ENCODE measurements around the gene PWWP2B. TPM values are rescaled to one million over a fixed set of nuclear protein-coding genes. Genes with fewer than 3 reads are reported as not detected.

The PWWP2B gene
- total RNA-seq, 1 experiment from 2014 or later = 12.2 TPM

DNA sequence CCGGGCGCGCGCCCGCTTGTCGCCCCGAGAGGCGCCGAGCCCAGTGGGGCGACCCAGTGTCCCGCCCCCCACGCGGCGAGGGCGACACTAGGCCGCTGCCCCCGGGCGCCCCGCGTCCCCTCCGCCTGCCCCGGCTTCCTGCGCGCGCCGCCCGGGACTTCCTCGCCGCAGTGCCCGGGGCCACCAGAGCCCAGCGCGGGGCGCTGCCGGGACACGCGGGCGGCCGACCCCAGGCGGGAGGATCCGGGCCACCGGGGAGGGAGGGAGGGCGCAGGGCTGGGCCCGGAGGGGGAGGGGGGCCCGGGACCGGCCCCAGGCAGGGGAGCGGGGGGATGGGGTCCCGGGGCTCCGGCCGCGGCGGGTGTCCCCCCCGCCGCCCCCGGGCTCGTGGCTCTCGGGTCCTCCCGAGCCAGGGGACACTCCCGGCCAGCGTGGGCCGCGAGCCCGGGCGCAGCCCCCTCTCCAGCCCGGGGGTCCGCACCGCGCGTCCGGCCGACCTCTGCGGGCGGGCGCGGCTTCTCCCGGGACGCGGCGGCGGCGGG lies 435 bp upstream of the PWWP2B start:
- Mint-ChIP-seq H3K27me3 (ENCODE audit: low read depth) (peaks cover 4% of the 10 kb centered on the region; the same call in 1 of the 2 replicates), H3K9me3 (peaks cover 10% of the 10 kb centered on the region), H3K27ac (no peak overlapping the region), H3K4me1 (peaks cover 17% of the 10 kb centered on the region), H3K4me3 (no peak overlapping the region), H3K36me3 (no peaks in the 10 kb centered on the region)
- ChIA-PET CTCF (interaction anchor here (1.6 to 2.4 kb wide), 2 partner anchors 36 to 122 kb away, joined by 5 to 9 read pairs; no protein-coding TSS in a partner anchor), POLR2A (interaction anchor here (1.5 kb wide), 2 partner anchors 22 to 55 kb away, joined by 4 to 5 read pairs; no protein-coding TSS in a partner anchor)
- DNase-seq (ENCODE audit: low spot score) (no peak), ATAC-seq (peak; percentile 35)
- TF ChIP-seq ZNF423 (CRISPR knock-in tag; IDR thresholded peaks at IDR 0.05) (no peak), ZSCAN18 (CRISPR knock-in tag; IDR thresholded peaks at IDR 0.05) (no peak), ATF1 (CRISPR knock-in tag; IDR thresholded peaks at IDR 0.05) (no peak), EMX1 (CRISPR knock-in tag; IDR thresholded peaks at IDR 0.05) (no peak), PRRX2 (CRISPR knock-in tag; IDR thresholded peaks at IDR 0.05) (no peak), CREB1 (CRISPR knock-in tag; IDR thresholded peaks at IDR 0.05) (no peak)
- TF ChIP-seq, protein P1, sequence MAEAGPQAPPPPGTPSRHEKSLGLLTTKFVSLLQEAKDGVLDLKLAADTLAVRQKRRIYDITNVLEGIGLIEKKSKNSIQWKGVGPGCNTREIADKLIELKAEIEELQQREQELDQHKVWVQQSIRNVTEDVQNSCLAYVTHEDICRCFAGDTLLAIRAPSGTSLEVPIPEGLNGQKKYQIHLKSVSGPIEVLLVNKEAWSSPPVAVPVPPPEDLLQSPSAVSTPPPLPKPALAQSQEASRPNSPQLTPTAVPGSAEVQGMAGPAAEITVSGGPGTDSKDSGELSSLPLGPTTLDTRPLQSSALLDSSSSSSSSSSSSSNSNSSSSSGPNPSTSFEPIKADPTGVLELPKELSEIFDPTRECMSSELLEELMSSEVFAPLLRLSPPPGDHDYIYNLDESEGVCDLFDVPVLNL (CRISPR knock-in tag; IDR thresholded peaks at IDR 0.05; ENCODE audit: borderline replicate concordance, low read depth) = no peak

DNA sequence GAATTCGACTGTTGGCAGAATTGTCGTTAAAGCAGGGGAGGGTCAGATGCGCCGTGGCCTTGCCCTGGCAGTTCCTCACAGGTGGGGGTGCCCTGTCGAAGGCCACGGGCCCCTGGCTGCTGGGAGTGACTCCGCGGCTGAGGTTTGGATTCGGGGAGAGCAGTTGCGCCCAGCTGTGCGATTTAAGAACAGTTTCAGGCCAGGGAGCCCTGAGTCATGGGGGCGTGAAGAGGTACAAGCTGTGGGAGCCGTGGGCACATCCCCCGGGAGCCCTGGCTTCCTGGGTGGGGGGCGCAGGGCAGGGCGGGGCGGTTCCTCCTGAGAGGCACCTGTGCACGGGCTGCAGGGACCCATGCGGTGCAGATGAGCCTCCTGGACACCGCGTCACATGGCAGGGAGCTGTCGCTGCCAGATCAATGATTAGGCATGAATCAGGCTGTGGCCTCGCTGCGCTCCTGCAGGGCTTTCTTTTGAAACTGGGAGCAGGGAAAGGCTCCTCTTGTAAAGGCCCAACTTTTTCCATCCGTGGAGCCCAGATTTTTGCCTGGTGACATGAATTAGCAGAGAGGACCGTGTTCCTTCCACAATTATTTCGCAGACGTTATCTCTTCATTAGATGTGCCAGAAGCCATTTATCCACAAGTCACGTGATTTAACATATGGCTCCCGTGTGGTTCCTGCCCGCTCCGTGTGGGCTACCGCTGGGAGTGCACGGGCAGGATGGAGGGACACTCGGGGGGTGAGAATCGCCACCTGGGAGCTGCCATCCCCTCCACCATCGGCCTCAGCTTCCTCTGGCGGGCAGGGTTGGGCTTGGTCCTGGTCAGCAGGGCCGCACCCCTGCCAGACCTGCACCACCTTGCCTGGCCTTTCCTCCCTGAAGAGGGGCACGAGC lies 918 bp downstream of the PWWP2B start:
- ChIA-PET CTCF (interaction anchor here (0.7 to 2.4 kb wide), 5 partner anchors 10 to 120 kb away, joined by 3 to 9 read pairs (median 5); no protein-coding TSS in a partner anchor), POLR2A (interaction anchor here (1.1 to 1.5 kb wide), 3 partner anchors 12 to 54 kb away, joined by 4 to 5 read pairs (median 5); no protein-coding TSS in a partner anchor)
- H3K4me3 Mint-ChIP-seq = peak overlapping the region; percentile 74
- TF ChIP-seq ZNF423 (CRISPR knock-in tag; IDR thresholded peaks at IDR 0.05) = 0 out of 2 replicates have a peak, but pooled peaks have one; percentile 43
- TF ChIP-seq, protein P2, sequence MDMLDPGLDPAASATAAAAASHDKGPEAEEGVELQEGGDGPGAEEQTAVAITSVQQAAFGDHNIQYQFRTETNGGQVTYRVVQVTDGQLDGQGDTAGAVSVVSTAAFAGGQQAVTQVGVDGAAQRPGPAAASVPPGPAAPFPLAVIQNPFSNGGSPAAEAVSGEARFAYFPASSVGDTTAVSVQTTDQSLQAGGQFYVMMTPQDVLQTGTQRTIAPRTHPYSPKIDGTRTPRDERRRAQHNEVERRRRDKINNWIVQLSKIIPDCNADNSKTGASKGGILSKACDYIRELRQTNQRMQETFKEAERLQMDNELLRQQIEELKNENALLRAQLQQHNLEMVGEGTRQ (CRISPR knock-in tag; IDR thresholded peaks at IDR 0.05) = 0 out of 2 replicates have a peak, but pooled peaks have one; percentile 7
- TF ChIP-seq JUN (CRISPR knock-in tag; IDR thresholded peaks at IDR 0.05) = no peak
- TF ChIP-seq NR3C1 (CRISPR knock-in tag; conservative IDR thresholded peaks at IDR 0.05; ENCODE audit: low read depth) = no peak
- no peak for TF ChIP-seq MYBL2 (CRISPR knock-in tag; IDR thresholded peaks at IDR 0.05)
- peak; percentile 34; the same call in 1 of the 2 replicates for TF ChIP-seq USF1 (CRISPR knock-in tag; IDR thresholded peaks at IDR 0.05)
- TF ChIP-seq ZSCAN18 (CRISPR knock-in tag; IDR thresholded peaks at IDR 0.05) = no peak
- no peaks in the 10 kb centered on the region for H3K36me3 Mint-ChIP-seq
- ATAC-seq = no peak
- peaks cover 17% of the 10 kb centered on the region for H3K4me1 Mint-ChIP-seq
- peaks cover 4% of the 10 kb centered on the region; the same call in 1 of the 2 replicates for H3K27me3 Mint-ChIP-seq (ENCODE audit: low read depth)
- DNase-seq (ENCODE audit: low spot score) = no peak
- peak overlapping the region; percentile 76 for H3K27ac Mint-ChIP-seq
- H3K9me3 Mint-ChIP-seq = no peaks in the 10 kb centered on the region

DNA sequence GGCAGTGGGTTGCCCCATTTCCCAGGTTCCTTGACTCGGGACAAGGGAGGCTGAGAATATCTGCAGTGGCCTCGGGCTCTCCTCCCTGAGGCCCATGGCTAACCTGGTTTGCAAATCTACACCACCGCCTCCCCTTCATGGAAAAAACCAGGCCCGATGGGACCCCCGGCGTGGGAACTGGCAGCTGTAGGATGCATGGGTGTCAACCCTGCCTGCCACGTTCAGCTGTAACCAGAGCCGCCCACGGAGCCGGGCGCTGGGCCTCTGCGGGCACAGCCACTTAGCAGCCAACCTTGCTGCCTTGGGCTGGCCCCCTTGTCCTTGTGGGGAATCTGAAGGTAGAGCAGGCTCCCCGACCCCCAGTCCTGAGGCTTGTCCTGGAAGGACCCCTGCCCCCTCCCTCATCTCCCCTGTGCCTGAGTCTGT lies 1.6 kb downstream of the PWWP2B start:
- H3K4me3 Mint-ChIP-seq = peak overlapping the region; percentile 18; the same call in 1 of the 2 replicates
- ChIA-PET POLR2A (interaction anchor here (1.1 kb wide), 1 partner anchor 11 kb away, joined by 5 read pairs; no protein-coding TSS in a partner anchor), CTCF (interaction anchor here (0.7 to 2.4 kb wide), 3 partner anchors 11 to 38 kb away, joined by 3 to 9 read pairs (median 6); no protein-coding TSS in a partner anchor)
- no peak overlapping the region for H3K27ac Mint-ChIP-seq
- no peaks in the 10 kb centered on the region for H3K9me3 Mint-ChIP-seq
- H3K27me3 Mint-ChIP-seq (ENCODE audit: low read depth) = peaks cover 4% of the 10 kb centered on the region; the same call in 1 of the 2 replicates
- H3K36me3 Mint-ChIP-seq = no peaks in the 10 kb centered on the region
- TF ChIP-seq ZNF121 (CRISPR knock-in tag; IDR thresholded peaks at IDR 0.05) (no peak), ESRRA (CRISPR knock-in tag; IDR thresholded peaks at IDR 0.05; ENCODE audit: borderline replicate concordance) (no peak), ETV6 (CRISPR knock-in tag; IDR thresholded peaks at IDR 0.05) (no peak)
- peaks cover 20% of the 10 kb centered on the region for H3K4me1 Mint-ChIP-seq
- no peak for ATAC-seq
- DNase-seq (ENCODE audit: low spot score) = no peak

All from WTC11 (cell line).